ENCODE measurements around the gene AGAP1. TPM values are rescaled to one million over a fixed set of nuclear protein-coding genes. Genes with fewer than 3 reads are reported as not detected.

AGAP1 gene
- total and polyA plus RNA-seq, 10 donors = 1.1 to 26.6 (median 11.3) TPM

- no peaks in the 10 kb centered on the region for H3K9me3 ChIP-seq
- no peak overlapping the region for H3K4me3 ChIP-seq
- intact Hi-C loops (cut with DNase I; ENCODE audit: low total_unique reads) = loop anchor here (10.0 kb wide), 1 partner anchor 614 kb away; no protein-coding TSS in a partner anchor
- peaks cover 0 to 25% (median 0%) of the 10 kb centered on the region in 6 donors for H3K36me3 ChIP-seq
- H3K4me1 ChIP-seq = peaks cover 0 to 8% (median 0%) of the 10 kb centered on the region in 6 donors
- no peak for DNase-seq
- WGBS, 5 donors = 65 to 79% (median 73%) methylated on average over 10 of the region's 10 CpGs
- no peak overlapping the region for H3K27ac ChIP-seq
- TF ChIP-seq, protein P1, sequence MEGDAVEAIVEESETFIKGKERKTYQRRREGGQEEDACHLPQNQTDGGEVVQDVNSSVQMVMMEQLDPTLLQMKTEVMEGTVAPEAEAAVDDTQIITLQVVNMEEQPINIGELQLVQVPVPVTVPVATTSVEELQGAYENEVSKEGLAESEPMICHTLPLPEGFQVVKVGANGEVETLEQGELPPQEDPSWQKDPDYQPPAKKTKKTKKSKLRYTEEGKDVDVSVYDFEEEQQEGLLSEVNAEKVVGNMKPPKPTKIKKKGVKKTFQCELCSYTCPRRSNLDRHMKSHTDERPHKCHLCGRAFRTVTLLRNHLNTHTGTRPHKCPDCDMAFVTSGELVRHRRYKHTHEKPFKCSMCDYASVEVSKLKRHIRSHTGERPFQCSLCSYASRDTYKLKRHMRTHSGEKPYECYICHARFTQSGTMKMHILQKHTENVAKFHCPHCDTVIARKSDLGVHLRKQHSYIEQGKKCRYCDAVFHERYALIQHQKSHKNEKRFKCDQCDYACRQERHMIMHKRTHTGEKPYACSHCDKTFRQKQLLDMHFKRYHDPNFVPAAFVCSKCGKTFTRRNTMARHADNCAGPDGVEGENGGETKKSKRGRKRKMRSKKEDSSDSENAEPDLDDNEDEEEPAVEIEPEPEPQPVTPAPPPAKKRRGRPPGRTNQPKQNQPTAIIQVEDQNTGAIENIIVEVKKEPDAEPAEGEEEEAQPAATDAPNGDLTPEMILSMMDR (IDR thresholded peaks at IDR 0.05 in 8 of 11, conservative IDR thresholded peaks at IDR 0.05 in 3 of 11) = no peak
- no peak for TF ChIP-seq POLR2A (IDR thresholded peaks at IDR 0.05)
- no peak for TF ChIP-seq POLR2AphosphoS5 (IDR thresholded peaks at IDR 0.05)
- peaks cover 0 to 8% (median 0%) of the 10 kb centered on the region in 7 donors for H3K27me3 ChIP-seq (replicated peaks in 1 of 7)
Measured at GRCh38 chr2:235749121-235749770, 255.4 kb downstream of the AGAP1 start.

GRCh38 chr2:235749771-235750160 lies 255.9 kb downstream of the AGAP1 start:
- no peak for TF ChIP-seq POLR2A (IDR thresholded peaks at IDR 0.05)
- TF ChIP-seq, protein P1 (IDR thresholded peaks at IDR 0.05 in 8 of 11, conservative IDR thresholded peaks at IDR 0.05 in 3 of 11) = no peak
- no peak for TF ChIP-seq POLR2AphosphoS5 (IDR thresholded peaks at IDR 0.05)
- Histone ChIP-seq H3K4me1 (peaks cover 0 to 8% (median 0%) of the 10 kb centered on the region in 6 donors), H3K4me3 (no peak overlapping the region), H3K27me3 (replicated peaks in 1 of 7) (peaks cover 0 to 8% (median 0%) of the 10 kb centered on the region in 7 donors), H3K36me3 (peaks cover 0 to 25% (median 0%) of the 10 kb centered on the region in 6 donors), H3K27ac (no peak overlapping the region), H3K9me3 (no peaks in the 10 kb centered on the region)
- 90 to 97% (median 91%) methylated on average over 3 of the region's 3 CpGs for WGBS, 5 donors
- intact Hi-C loops (cut with DNase I; ENCODE audit: low total_unique reads) = loop anchor here (10.0 kb wide), 1 partner anchor 615 kb away; no protein-coding TSS in a partner anchor
- no peak for DNase-seq

DNA sequence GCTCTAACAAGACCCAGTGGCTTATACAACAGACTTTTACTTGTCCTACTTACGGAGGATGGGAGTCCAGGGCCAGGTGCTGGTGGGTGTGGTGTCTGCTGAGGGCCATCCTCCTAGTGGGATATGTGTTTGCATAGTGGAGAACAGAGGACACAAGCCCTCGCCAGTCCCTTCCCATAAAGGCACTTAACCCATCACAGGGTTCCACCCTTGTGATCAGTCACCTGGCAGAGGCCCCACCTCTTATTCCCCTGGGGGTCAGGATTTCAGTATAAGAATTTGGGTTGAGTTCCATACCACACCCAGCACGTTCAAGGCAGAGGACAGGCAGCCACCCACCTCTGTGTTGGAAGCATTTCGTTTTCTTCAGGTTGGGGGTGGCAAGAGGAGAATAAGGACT lies 259.0 kb downstream of the AGAP1 start:
- no peak overlapping the region for H3K4me3 ChIP-seq

More for the DNA sequence above, 259.0 kb downstream of the AGAP1 start:
- H3K9me3 ChIP-seq = no peaks in the 10 kb centered on the region
- H3K27ac ChIP-seq = no peak overlapping the region
- no peak for DNase-seq
- TF ChIP-seq, protein P1 (IDR thresholded peaks at IDR 0.05 in 8 of 11, conservative IDR thresholded peaks at IDR 0.05 in 3 of 11) = no peak
- TF ChIP-seq POLR2AphosphoS5 (IDR thresholded peaks at IDR 0.05) (no peak), POLR2A (IDR thresholded peaks at IDR 0.05) (no peak)
- H3K27me3 ChIP-seq (replicated peaks in 1 of 7) = no peaks in the 10 kb centered on the region
- intact Hi-C loops (cut with DNase I; ENCODE audit: low total_unique reads) = no loop called here
- peaks cover 0 to 25% (median 0%) of the 10 kb centered on the region in 6 donors for H3K36me3 ChIP-seq
- peaks cover 0 to under 1% (median 0%) of the 10 kb centered on the region in 6 donors for H3K4me1 ChIP-seq
- 72 to 86% (median 84%) methylated on average over 4 of the region's 4 CpGs for WGBS, 5 donors

Measured in spleen (tissue), 11 donors.